ENCODE measurements around the gene CCDC40.

DNA sequence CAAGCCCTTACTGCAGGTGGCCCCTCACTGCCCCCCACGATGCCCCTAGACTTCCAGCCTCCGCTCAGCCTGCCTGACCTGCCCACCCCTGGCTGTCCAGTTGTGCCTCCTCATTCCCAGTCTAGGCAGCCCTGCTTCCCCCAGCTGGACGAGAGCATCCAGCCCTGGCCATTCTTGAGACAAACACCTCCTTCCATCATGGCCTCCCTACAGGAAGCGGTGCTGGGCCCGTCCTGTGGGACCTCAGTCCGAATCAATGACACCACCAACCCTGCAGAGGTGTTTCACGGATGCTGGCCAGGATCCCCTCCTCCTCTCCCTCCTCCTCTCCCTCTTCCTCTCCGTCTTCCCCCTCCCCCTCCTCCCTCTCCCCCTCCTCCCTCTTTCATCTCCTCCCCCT is 28.3 kb downstream of the CCDC40 start:
- no peak for TF ChIP-seq SRSF9 (IDR thresholded peaks at IDR 0.05; ENCODE audit: borderline replicate concordance, insufficient read depth, low read depth, low read length, poor library complexity, severe bottlenecking)
- no peak for TF ChIP-seq TRIM24 (CRISPR knock-in tag; IDR thresholded peaks at IDR 0.05)
- no peak for TF ChIP-seq FOXM1 (CRISPR knock-in tag; IDR thresholded peaks at IDR 0.05)
- no peak for TF ChIP-seq FLYWCH1 (CRISPR knock-in tag; IDR thresholded peaks at IDR 0.05)
- TF ChIP-seq POLR2A (IDR thresholded peaks at IDR 0.05; ENCODE audit: insufficient read depth in 1 of 2, low read depth in 2 of 2, low read length in 2 of 2), result no peak
